ENCODE measurements around the gene SSX2IP. TPM values are rescaled to one million over a fixed set of nuclear protein-coding genes. Genes with fewer than 3 reads are reported as not detected.
"Not testable (repeated sequence)": the region's sequence is repeated elsewhere in the genome, so short reads cannot be mapped to it uniquely, and the experiment has no call there.

SSX2IP gene
- polyA plus RNA-seq, 1 experiment = 6.5 TPM

GRCh38 chr1:84735483-84735882 is 45.2 kb upstream of the SSX2IP start:
- Histone ChIP-seq H3K36me3 (ENCODE audit: control insufficient read depth, insufficient read depth, low read length) (no peaks in the 10 kb centered on the region), H3K4me3 (ENCODE audit: low read depth, low read length) (no peak overlapping the region), H3K27me3 (ENCODE audit: control insufficient read depth, insufficient read depth, low read length) (no peaks in the 10 kb centered on the region)
- ChIA-PET CTCF (interaction anchor here (1.0 to 2.0 kb wide), 5 partner anchors 10 to 47 kb away, joined by 3 to 11 read pairs (median 4); no protein-coding TSS in a partner anchor), POLR2A (no interaction called here)
- no peak for DNase-seq (ENCODE audit: low read depth)
- no peak for TF ChIP-seq CTCF (IDR thresholded peaks at IDR 0.05; ENCODE audit: insufficient read depth, low read depth, low read length)

DNA sequence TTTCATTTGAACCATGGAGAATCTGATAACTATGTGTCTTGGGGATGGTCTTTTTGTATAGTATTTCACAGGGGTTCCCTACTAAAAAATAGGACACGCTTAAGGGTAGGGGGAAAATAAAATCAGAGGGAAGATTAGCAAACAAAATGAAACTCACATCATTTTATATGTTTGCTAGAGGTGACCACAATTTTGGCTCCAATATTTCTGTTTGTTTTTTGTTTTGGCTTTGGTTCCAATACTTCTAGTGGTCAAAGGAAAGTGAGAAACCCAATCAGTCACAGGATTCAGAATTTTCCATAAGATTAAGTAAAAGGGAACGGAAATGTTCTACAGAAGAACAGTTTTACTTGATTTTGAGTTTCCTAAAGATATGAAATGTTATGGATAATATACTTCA is 42.3 kb upstream of the SSX2IP start:
- no peaks in the 10 kb centered on the region for H3K27me3 ChIP-seq (ENCODE audit: control insufficient read depth, insufficient read depth, low read length)
- CTCF ChIA-PET = no interaction called here
- no peaks in the 10 kb centered on the region for H3K36me3 ChIP-seq (ENCODE audit: control insufficient read depth, insufficient read depth, low read length)
- no peak overlapping the region for H3K4me3 ChIP-seq (ENCODE audit: low read depth, low read length)
- DNase-seq (ENCODE audit: low read depth) = no peak
- TF ChIP-seq CTCF (IDR thresholded peaks at IDR 0.05; ENCODE audit: insufficient read depth, low read depth, low read length) = no peak
- POLR2A ChIA-PET = no interaction called here

DNA sequence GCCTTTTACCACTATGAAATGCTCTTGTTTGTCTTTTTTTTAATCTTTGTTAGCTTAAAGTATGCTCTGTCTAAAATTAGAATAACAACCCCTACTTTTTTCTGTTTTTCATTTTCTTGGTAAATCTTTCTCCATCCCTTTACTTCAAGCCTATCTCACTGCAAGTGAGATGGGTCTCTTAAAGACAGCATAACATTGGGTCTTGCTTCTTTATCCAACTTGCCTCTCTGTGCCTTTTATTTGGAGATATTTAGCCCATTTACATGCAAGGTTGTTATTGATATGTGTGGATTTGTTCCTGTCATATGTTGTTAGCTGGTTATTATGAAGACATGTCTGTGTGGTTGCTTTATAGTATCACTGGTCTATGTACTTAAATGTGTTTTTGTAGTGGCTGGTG is 41.3 kb upstream of the SSX2IP start:
- POLR2A ChIA-PET = no interaction called here
- Histone ChIP-seq H3K27me3 (ENCODE audit: control insufficient read depth, insufficient read depth, low read length) (no peaks in the 10 kb centered on the region), H3K4me3 (ENCODE audit: low read depth, low read length) (no peak overlapping the region), H3K36me3 (ENCODE audit: control insufficient read depth, insufficient read depth, low read length) (no peaks in the 10 kb centered on the region)
- no peak for DNase-seq (ENCODE audit: low read depth)
- TF ChIP-seq CTCF (IDR thresholded peaks at IDR 0.05; ENCODE audit: insufficient read depth, low read depth, low read length) = no peak
- CTCF ChIA-PET = no interaction called here

GRCh38 chr1:84727711-84728110 is 37.5 kb upstream of the SSX2IP start:
- H3K36me3 ChIP-seq (ENCODE audit: control insufficient read depth, insufficient read depth, low read length); DNase-seq (ENCODE audit: low read depth); CTCF ChIA-PET; H3K27me3 ChIP-seq (ENCODE audit: control insufficient read depth, insufficient read depth, low read length); POLR2A ChIA-PET; H3K4me3 ChIP-seq (ENCODE audit: low read depth, low read length): not testable (repeated sequence)

- H3K36me3 ChIP-seq (ENCODE audit: control insufficient read depth, insufficient read depth, low read length) = no peaks in the 10 kb centered on the region
- ChIA-PET CTCF (no interaction called here), POLR2A (no interaction called here)
- no peaks in the 10 kb centered on the region for H3K27me3 ChIP-seq (ENCODE audit: control insufficient read depth, insufficient read depth, low read length)
- H3K4me3 ChIP-seq (ENCODE audit: low read depth, low read length) = no peak overlapping the region
- peak; percentile 15 for DNase-seq (ENCODE audit: low read depth)
- no peak for TF ChIP-seq CTCF (IDR thresholded peaks at IDR 0.05; ENCODE audit: insufficient read depth, low read depth, low read length)
Observed at GRCh38 chr1:84726593-84727499, 36.6 kb upstream of the SSX2IP start.

Measured in BJ (cell line).